IMR-90 (cell line): ENCODE results near the gene CFDP1.

Source experiments
- POLR2A ChIP-seq: IDR thresholded peaks from 2 replicates; pipeline ENCODE4 v1.6.1; 2012; ENCODE audit warnings: mild to moderate bottlenecking, low read depth, low read length
- TF ChIP-seq, protein P1 (sequence below): conservative IDR thresholded peaks from 2 replicates; pipeline ENCODE4 v1.5.1; 2012; ENCODE audit warnings: mild to moderate bottlenecking, low read depth, low read length, improper control_type of control experiment

GRCh38 chr16:75288596-75289120 is 144.6 kb downstream of the CFDP1 start:
- TF ChIP-seq, protein P1, sequence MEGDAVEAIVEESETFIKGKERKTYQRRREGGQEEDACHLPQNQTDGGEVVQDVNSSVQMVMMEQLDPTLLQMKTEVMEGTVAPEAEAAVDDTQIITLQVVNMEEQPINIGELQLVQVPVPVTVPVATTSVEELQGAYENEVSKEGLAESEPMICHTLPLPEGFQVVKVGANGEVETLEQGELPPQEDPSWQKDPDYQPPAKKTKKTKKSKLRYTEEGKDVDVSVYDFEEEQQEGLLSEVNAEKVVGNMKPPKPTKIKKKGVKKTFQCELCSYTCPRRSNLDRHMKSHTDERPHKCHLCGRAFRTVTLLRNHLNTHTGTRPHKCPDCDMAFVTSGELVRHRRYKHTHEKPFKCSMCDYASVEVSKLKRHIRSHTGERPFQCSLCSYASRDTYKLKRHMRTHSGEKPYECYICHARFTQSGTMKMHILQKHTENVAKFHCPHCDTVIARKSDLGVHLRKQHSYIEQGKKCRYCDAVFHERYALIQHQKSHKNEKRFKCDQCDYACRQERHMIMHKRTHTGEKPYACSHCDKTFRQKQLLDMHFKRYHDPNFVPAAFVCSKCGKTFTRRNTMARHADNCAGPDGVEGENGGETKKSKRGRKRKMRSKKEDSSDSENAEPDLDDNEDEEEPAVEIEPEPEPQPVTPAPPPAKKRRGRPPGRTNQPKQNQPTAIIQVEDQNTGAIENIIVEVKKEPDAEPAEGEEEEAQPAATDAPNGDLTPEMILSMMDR, result no peak
- no peak for TF ChIP-seq POLR2A
